Keratinocyte (primary cell): Measurements from ENCODE around the gene ZNF57. TPM values are rescaled to one million over a fixed set of nuclear protein-coding genes. Genes with fewer than 3 reads are reported as not detected.
A peak's percentile ranks its signal among the peaks of the same experiment; 100 is the strongest.

Experiments used
- DNase-seq: peaks from one replicate; pipeline ENCODE4 v3.0.0-alpha.2; 2011; ENCODE audit warnings: low read depth, missing footprints, low spot score
- FAIRE-seq: peaks from 2 replicates; lab custom pipeline; 2011; peaks lifted over from hg19 to GRCh38; lab: Jason Lieb, UNC
- H2AFZ ChIP-seq: 2 replicates; pipeline ENCODE4 v1.6.0; 2012; ENCODE audit warnings: low read length, control low read depth, inconsistent platforms; ENCODE audit not compliant: control insufficient read depth
- H3K27ac ChIP-seq: 2 replicates; pipeline ENCODE4 v1.5.1; 2011; ENCODE audit warnings: low read length; ENCODE audit not compliant: control insufficient read depth, insufficient read depth
- H3K27me3 ChIP-seq: 3 replicates; pipeline ENCODE4 v1.6.0; 2011; ENCODE audit warnings: low read length; ENCODE audit not compliant: control insufficient read depth, insufficient read depth; ENCODE audit errors: extremely low read depth
- H3K36me3 ChIP-seq, 2 experiments: 2 replicates in 1 of 2; 3 replicates in 1 of 2; pipeline ENCODE4 v1.5.1; 2011; ENCODE audit warnings: low read length in 2 of 2, mild to moderate bottlenecking in 1 of 2; ENCODE audit not compliant: control insufficient read depth in 2 of 2, insufficient read depth in 2 of 2; ENCODE audit errors: extremely low read depth in 1 of 2
- H3K4me1 ChIP-seq: 3 replicates; pipeline ENCODE4 v1.5.1; 2011; ENCODE audit warnings: low read length; ENCODE audit not compliant: control insufficient read depth, insufficient read depth; ENCODE audit errors: extremely low read depth
- H3K4me2 ChIP-seq: 3 replicates; pipeline ENCODE4 v1.6.0; 2011; ENCODE audit warnings: low read depth, low read length; ENCODE audit not compliant: control insufficient read depth, insufficient read depth; ENCODE audit errors: extremely low read depth
- H3K4me3 ChIP-seq, 3 experiments: fragments of 200-600 bp in 1 of 3; sonication (generic) in 1 of 3; 2 replicates in 2 of 3; 3 replicates in 1 of 3; pipeline ENCODE4 v1.5.1; 2011 to 2016; ENCODE audit warnings: low read length in 3 of 3, mild to moderate bottlenecking in 3 of 3, control low read depth in 2 of 3, inconsistent platforms in 1 of 3, low read depth in 1 of 3, mixed read lengths in 1 of 3, mixed run types in 1 of 3, moderate library complexity in 1 of 3; ENCODE audit not compliant: control insufficient read depth in 2 of 3, insufficient read depth in 2 of 3; ENCODE audit errors: extremely low read depth in 1 of 3
- H3K79me2 ChIP-seq: 2 replicates; pipeline ENCODE4 v1.6.0; 2012; ENCODE audit warnings: low read length; ENCODE audit not compliant: control insufficient read depth, insufficient read depth
- H3K9ac ChIP-seq: 3 replicates; pipeline ENCODE4 v1.6.0; 2011; ENCODE audit warnings: low read length; ENCODE audit not compliant: control insufficient read depth, insufficient read depth; ENCODE audit errors: extremely low read depth
- H3K9me1 ChIP-seq: 3 replicates; pipeline ENCODE4 v1.6.0; 2011; ENCODE audit warnings: low read length; ENCODE audit not compliant: control insufficient read depth, insufficient read depth; ENCODE audit errors: extremely low read depth
- H3K9me3 ChIP-seq: 2 replicates; pipeline ENCODE4 v1.5.1; 2012; ENCODE audit warnings: low read depth, low read length; ENCODE audit not compliant: control insufficient read depth
- H4K20me1 ChIP-seq: 3 replicates; pipeline ENCODE4 v1.6.0; 2011; ENCODE audit warnings: low read length; ENCODE audit not compliant: control insufficient read depth, insufficient read depth; ENCODE audit errors: extremely low read depth
- EZH2 ChIP-seq: IDR thresholded peaks from one replicate; pipeline ENCODE4 v1.6.1; 2012; ENCODE audit warnings: inconsistent platforms, mild to moderate bottlenecking, low read length, moderate library complexity
- dilution Hi-C: fragments of 300-500 bp; cut with MboI; formaldehyde crosslinking; loops from one replicate; pipeline ENCODE4 v1.7.0; 2020; ENCODE audit warnings: low sequenced_read_pairs; ENCODE audit not compliant: extremely low pct_ligation_motif_present
- polyA plus RNA-seq, 5 experiments: library from polyadenylated mRNA; depleted of rRNA in 3 of 5; stranded (reverse) in 3 of 5; stranded (forward) in 1 of 5; unstranded in 1 of 5; fragments of >200 nt; gene quantifications; 1 replicate in 1 of 5; 2 replicates in 3 of 5; 3 replicates in 1 of 5; pipeline versions ENCODE4 v1.2.1 to v1.2.3, GENCODE V29; 2011 to 2012; ENCODE audit warnings: missing spikeins in 2 of 5, low read depth in 1 of 5, low replicate concordance in 1 of 5
- TF ChIP-seq, protein P1 (sequence below), 3 experiments: IDR thresholded peaks in 1 of 3; conservative IDR thresholded peaks in 1 of 3; optimal IDR thresholded peaks in 1 of 3; 2 replicates in 2 of 3; 3 replicates in 1 of 3; pipeline versions ENCODE3 to v1.5.1; 2011; ENCODE audit warnings: low read length in 3 of 3, mild to moderate bottlenecking in 3 of 3, moderate library complexity in 2 of 3, control low read depth in 1 of 3, inconsistent platforms in 1 of 3; ENCODE audit not compliant: insufficient read depth in 2 of 3; ENCODE audit errors: extremely low read depth in 1 of 3

ZNF57 gene
- polyA plus RNA-seq, 1 donor (not counting 4 experiments of a cell fraction or from before 2014, with no cell fraction given): 9.7 TPM

DNA sequence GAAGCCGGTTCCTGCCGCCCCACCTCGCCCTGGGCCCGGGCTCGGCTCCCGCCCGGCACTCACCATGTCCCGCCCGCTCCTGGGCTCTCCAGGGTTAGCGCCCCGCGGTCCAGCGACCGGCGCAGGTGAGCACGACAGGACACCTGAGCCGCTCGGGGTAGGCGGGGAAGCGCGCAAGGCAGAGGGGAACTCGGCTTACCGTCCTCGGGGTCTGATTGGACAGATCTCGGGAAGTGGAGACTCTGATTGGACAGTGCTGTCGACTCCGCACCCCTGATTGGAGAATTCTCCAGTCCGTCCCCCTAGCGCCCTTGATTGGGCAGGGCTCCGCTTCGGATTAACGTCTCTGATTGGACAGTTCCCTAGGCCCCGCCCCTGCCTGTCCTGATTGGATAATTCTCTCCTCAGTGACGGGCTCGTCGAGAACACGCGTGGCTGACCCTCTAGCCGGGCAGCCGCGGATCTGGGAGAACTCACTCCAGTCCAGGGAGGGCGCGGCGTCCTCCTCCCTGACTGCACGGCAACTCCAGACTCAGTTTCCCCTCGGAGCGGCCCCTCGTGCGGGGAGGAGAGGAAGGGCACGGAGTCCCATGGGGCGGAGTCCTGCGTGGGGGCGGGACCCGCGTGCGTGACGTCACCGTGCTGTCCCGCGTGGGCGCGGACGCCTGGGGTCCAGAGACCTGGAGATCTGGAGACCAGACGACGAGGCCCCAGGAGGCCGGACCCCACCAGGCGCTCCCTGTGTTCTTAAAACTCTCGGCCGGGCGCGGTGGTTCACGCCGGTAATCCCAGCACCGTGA lies 44.2 kb downstream of the ZNF57 start, which contains the start of gene ZNF77:
Gene ZNF77, minus strand, starts transcription at position 197 of the 800 bp plus-strand sequence. Its CDS starts 131 bp downstream, at position 66.
- H3K79me2 ChIP-seq: peaks cover 25% of the 10 kb centered on the region
- H3K4me2 ChIP-seq: peak within 1 kb of the TSS; percentile 92
- peak within 1 kb of the TSS; percentile 85 for H3K9ac ChIP-seq
- H3K9me1 ChIP-seq: no peaks in the 10 kb centered on the region
- TF ChIP-seq, protein P1, sequence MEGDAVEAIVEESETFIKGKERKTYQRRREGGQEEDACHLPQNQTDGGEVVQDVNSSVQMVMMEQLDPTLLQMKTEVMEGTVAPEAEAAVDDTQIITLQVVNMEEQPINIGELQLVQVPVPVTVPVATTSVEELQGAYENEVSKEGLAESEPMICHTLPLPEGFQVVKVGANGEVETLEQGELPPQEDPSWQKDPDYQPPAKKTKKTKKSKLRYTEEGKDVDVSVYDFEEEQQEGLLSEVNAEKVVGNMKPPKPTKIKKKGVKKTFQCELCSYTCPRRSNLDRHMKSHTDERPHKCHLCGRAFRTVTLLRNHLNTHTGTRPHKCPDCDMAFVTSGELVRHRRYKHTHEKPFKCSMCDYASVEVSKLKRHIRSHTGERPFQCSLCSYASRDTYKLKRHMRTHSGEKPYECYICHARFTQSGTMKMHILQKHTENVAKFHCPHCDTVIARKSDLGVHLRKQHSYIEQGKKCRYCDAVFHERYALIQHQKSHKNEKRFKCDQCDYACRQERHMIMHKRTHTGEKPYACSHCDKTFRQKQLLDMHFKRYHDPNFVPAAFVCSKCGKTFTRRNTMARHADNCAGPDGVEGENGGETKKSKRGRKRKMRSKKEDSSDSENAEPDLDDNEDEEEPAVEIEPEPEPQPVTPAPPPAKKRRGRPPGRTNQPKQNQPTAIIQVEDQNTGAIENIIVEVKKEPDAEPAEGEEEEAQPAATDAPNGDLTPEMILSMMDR (optimal IDR thresholded peaks at IDR 0.05 in 1 of 3, IDR thresholded peaks at IDR 0.05 in 1 of 3, conservative IDR thresholded peaks at IDR 0.05 in 1 of 3; ENCODE audit: extremely low read depth in 1 of 3, insufficient read depth in 2 of 3, low read length in 3 of 3): peak in 1 of 3 experiments; percentile 3
- TF ChIP-seq EZH2: no peak
- FAIRE-seq: peak; percentile 96
- H3K27ac ChIP-seq: peak within 1 kb of the TSS; percentile 55
- dilution Hi-C loops: no loop called here
- H4K20me1 ChIP-seq: no peaks in the 10 kb centered on the region
- H3K4me1 ChIP-seq: peaks cover 8% of the 10 kb centered on the region
- peak within 1 kb of the TSS; percentile 60 to 88 (median 77) for H3K4me3 ChIP-seq
- peak; percentile 98 for DNase-seq
- peak within 1 kb of the TSS; percentile 78 for H2AFZ ChIP-seq
- no peaks in the 10 kb centered on the region for H3K27me3 ChIP-seq
- H3K9me3 ChIP-seq: no peaks in the 10 kb centered on the region
- peaks cover 0 to 2% of the 10 kb centered on the region in 2 experiments for H3K36me3 ChIP-seq

DNA sequence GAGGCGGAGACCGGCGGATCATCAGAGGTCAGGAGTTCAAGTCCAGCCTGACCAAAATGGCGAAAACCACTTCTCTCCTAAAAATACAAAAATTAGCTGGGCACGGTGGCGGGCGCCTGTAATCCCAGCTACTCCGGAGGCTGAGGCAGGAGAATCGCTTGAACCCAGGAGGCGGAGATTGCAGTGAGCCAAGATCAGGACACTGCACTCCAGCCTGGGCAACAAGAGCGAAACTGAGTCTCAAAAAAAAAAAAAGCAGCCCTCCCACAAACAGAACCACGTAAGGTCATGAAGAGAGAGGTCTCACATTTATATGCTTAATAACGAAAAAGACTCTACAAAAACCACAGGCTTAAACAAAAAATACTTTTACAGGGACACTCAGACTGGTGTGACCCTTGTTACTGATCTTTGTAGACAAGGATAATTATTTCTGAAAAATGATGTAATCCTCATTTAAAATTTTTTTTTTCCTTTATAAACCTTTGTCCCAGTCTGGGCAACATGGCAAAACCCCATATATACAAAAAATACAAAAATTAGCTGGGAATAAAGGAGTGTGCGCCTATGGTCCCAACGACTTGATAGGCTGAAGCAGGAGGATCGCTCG lies 45.0 kb downstream of the ZNF57 start:
- dilution Hi-C loops: no loop called here
- H3K27ac ChIP-seq: peak overlapping the region; percentile 55

More for the DNA sequence above, 45.0 kb downstream of the ZNF57 start:
- H3K9ac ChIP-seq: peak overlapping the region; percentile 85
- peak overlapping the region; percentile 60 to 88 (median 77) for H3K4me3 ChIP-seq
- H3K36me3 ChIP-seq: peaks cover 0 to 2% of the 10 kb centered on the region in 2 experiments
- no peak for TF ChIP-seq EZH2
- TF ChIP-seq, protein P1 (optimal IDR thresholded peaks at IDR 0.05 in 1 of 3, IDR thresholded peaks at IDR 0.05 in 1 of 3, conservative IDR thresholded peaks at IDR 0.05 in 1 of 3; ENCODE audit: extremely low read depth in 1 of 3, insufficient read depth in 2 of 3, low read length in 3 of 3): no peak
- no peak for DNase-seq
- H3K79me2 ChIP-seq: peaks cover 29% of the 10 kb centered on the region
- no peaks in the 10 kb centered on the region for H3K9me1 ChIP-seq
- H3K27me3 ChIP-seq: no peaks in the 10 kb centered on the region
- H3K9me3 ChIP-seq: no peaks in the 10 kb centered on the region
- peaks cover 8% of the 10 kb centered on the region for H3K4me1 ChIP-seq
- peak overlapping the region; percentile 78 for H2AFZ ChIP-seq
- FAIRE-seq: no peak
- no peaks in the 10 kb centered on the region for H4K20me1 ChIP-seq
- H3K4me2 ChIP-seq: peak overlapping the region; percentile 69
